Effector memory CD4-positive, alpha-beta T cell (primary cell): ENCODE results near the gene PDIA5.
"Not testable (repeated sequence)": the region's sequence is repeated elsewhere in the genome, so short reads cannot be mapped to it uniquely, and the experiment has no call there.

Experiments used
- DNase-seq, 3 donors: peaks; one replicate each; pipeline ENCODE4 v3.0.0-alpha.2; 2020
- H3K27ac ChIP-seq: 2 replicates; pipeline ENCODE4 v1.7.0; 2013; ENCODE audit warnings: mild to moderate bottlenecking, low read length, moderate library complexity; ENCODE audit not compliant: insufficient read depth, poor library complexity, severe bottlenecking
- H3K27me3 ChIP-seq: replicated peaks from 2 replicates; pipeline ENCODE4 v1.7.0; 2013; ENCODE audit warnings: mild to moderate bottlenecking, low read length; ENCODE audit not compliant: insufficient read depth, control insufficient read depth, poor library complexity, severe bottlenecking
- H3K36me3 ChIP-seq: 2 replicates; pipeline ENCODE4 v1.7.0; 2013; ENCODE audit warnings: mild to moderate bottlenecking, low read length, moderate library complexity; ENCODE audit not compliant: control insufficient read depth, insufficient read depth
- H3K4me1 ChIP-seq: 2 replicates; pipeline ENCODE4 v1.7.0; 2013; ENCODE audit warnings: low read length, mild to moderate bottlenecking; ENCODE audit not compliant: control insufficient read depth, insufficient read depth, poor library complexity, severe bottlenecking
- H3K4me3 ChIP-seq: 2 replicates; pipeline ENCODE4 v1.7.0; 2013; ENCODE audit warnings: low read length, low read depth, mild to moderate bottlenecking; ENCODE audit not compliant: insufficient read depth, poor library complexity, severe bottlenecking
- H3K9me3 ChIP-seq: 2 replicates; pipeline ENCODE4 v1.7.0; 2013; ENCODE audit warnings: mild to moderate bottlenecking, low read length, moderate library complexity; ENCODE audit not compliant: control insufficient read depth

Gene PDIA5

GRCh38 chr3:123110976-123111615 lies 44.3 kb downstream of the PDIA5 start:
- H3K36me3 ChIP-seq: no peaks in the 10 kb centered on the region
- H3K27ac ChIP-seq: no peak overlapping the region
- no peaks in the 10 kb centered on the region for H3K4me1 ChIP-seq
- H3K27me3 ChIP-seq: no peaks in the 10 kb centered on the region
- H3K4me3 ChIP-seq: no peak overlapping the region
- no peak for DNase-seq
- no peaks in the 10 kb centered on the region for H3K9me3 ChIP-seq

GRCh38 chr3:123111640-123112039 lies 44.8 kb downstream of the PDIA5 start:
- no peak for DNase-seq
- H3K4me3 ChIP-seq: no peak overlapping the region
- no peaks in the 10 kb centered on the region for H3K36me3 ChIP-seq
- no peaks in the 10 kb centered on the region for H3K27me3 ChIP-seq
- no peak overlapping the region for H3K27ac ChIP-seq
- no peaks in the 10 kb centered on the region for H3K4me1 ChIP-seq
- no peaks in the 10 kb centered on the region for H3K9me3 ChIP-seq

- Histone ChIP-seq H3K9me3 (no peaks in the 10 kb centered on the region), H3K27me3 (no peaks in the 10 kb centered on the region), H3K27ac (no peak overlapping the region), H3K4me3 (no peak overlapping the region), H3K4me1 (no peaks in the 10 kb centered on the region), H3K36me3 (no peaks in the 10 kb centered on the region)
- DNase-seq: no peak
Observed at GRCh38 chr3:123112232-123112631, 45.4 kb downstream of the PDIA5 start.

GRCh38 chr3:123112656-123113055 lies 45.8 kb downstream of the PDIA5 start:
- H3K27ac ChIP-seq, H3K27me3 ChIP-seq, H3K36me3 ChIP-seq, DNase-seq, H3K9me3 ChIP-seq, H3K4me3 ChIP-seq, H3K4me1 ChIP-seq: not testable (repeated sequence)

GRCh38 chr3:123113889-123114450 lies 47.1 kb downstream of the PDIA5 start:
- H3K9me3 ChIP-seq: no peaks in the 10 kb centered on the region
- H3K27me3 ChIP-seq: no peaks in the 10 kb centered on the region
- no peak for DNase-seq
- no peak overlapping the region for H3K27ac ChIP-seq
- H3K4me1 ChIP-seq: no peaks in the 10 kb centered on the region
- no peak overlapping the region for H3K4me3 ChIP-seq
- no peaks in the 10 kb centered on the region for H3K36me3 ChIP-seq

GRCh38 chr3:123116116-123116515 lies 49.3 kb downstream of the PDIA5 start:
- H3K27ac ChIP-seq: no peak overlapping the region
- H3K9me3 ChIP-seq: no peaks in the 10 kb centered on the region
- DNase-seq: no peak
- peaks cover 3% of the 10 kb centered on the region for H3K36me3 ChIP-seq
- H3K4me3 ChIP-seq: no peak overlapping the region
- H3K27me3 ChIP-seq: no peaks in the 10 kb centered on the region
- H3K4me1 ChIP-seq: no peaks in the 10 kb centered on the region

GRCh38 chr3:123119388-123119787 lies 52.6 kb downstream of the PDIA5 start:
- Histone ChIP-seq H3K4me3 (no peak overlapping the region), H3K36me3 (peaks cover 3% of the 10 kb centered on the region), H3K27me3 (no peaks in the 10 kb centered on the region), H3K4me1 (no peaks in the 10 kb centered on the region), H3K9me3 (no peaks in the 10 kb centered on the region), H3K27ac (no peak overlapping the region)
- no peak for DNase-seq

GRCh38 chr3:123119802-123120201 lies 53.0 kb downstream of the PDIA5 start:
- no peak overlapping the region for H3K4me3 ChIP-seq
- no peaks in the 10 kb centered on the region for H3K4me1 ChIP-seq
- no peaks in the 10 kb centered on the region for H3K9me3 ChIP-seq
- H3K36me3 ChIP-seq: peaks cover 3% of the 10 kb centered on the region
- H3K27ac ChIP-seq: no peak overlapping the region
- no peak for DNase-seq
- H3K27me3 ChIP-seq: no peaks in the 10 kb centered on the region

- no peaks in the 10 kb centered on the region for H3K4me1 ChIP-seq
- DNase-seq: no peak
- H3K9me3 ChIP-seq: no peaks in the 10 kb centered on the region
- H3K27ac ChIP-seq: no peak overlapping the region
- no peaks in the 10 kb centered on the region for H3K27me3 ChIP-seq
- H3K36me3 ChIP-seq: peaks cover 3% of the 10 kb centered on the region
- H3K4me3 ChIP-seq: no peak overlapping the region
Observed at GRCh38 chr3:123120573-123120972, 53.7 kb downstream of the PDIA5 start.

- Histone ChIP-seq H3K27ac (no peak overlapping the region), H3K9me3 (no peaks in the 10 kb centered on the region), H3K4me3 (no peak overlapping the region), H3K4me1 (no peaks in the 10 kb centered on the region), H3K36me3 (peaks cover 3% of the 10 kb centered on the region), H3K27me3 (no peaks in the 10 kb centered on the region)
- DNase-seq: no peak
Observed at GRCh38 chr3:123122057-123122456, 55.2 kb downstream of the PDIA5 start.
